PFSK-1 (cell line): Measurements from ENCODE around the gene PHLDB1.

Experiments
- FOXP2 ChIP-seq: optimal IDR thresholded peaks from 2 replicates; pipeline ENCODE3; 2011; ENCODE audit warnings: borderline replicate concordance, control low read depth, inconsistent platforms; ENCODE audit not compliant: insufficient read depth; ENCODE audit errors: extremely low read length, extremely low read depth
- POLR2AphosphoS5 ChIP-seq: IDR thresholded peaks from 2 replicates; pipeline ENCODE4 v1.6.1; 2012; ENCODE audit warnings: low read depth, mild to moderate bottlenecking, control low read depth, low read length, moderate library complexity
- SIN3A ChIP-seq: IDR thresholded peaks from 2 replicates; pipeline ENCODE4 v1.6.1; 2012; ENCODE audit warnings: mild to moderate bottlenecking, low read length, moderate library complexity, borderline replicate concordance; ENCODE audit not compliant: insufficient read depth
- TAF1 ChIP-seq: IDR thresholded peaks from 2 replicates; pipeline ENCODE4 v1.6.1; 2012; ENCODE audit warnings: low read length, control low read depth, borderline replicate concordance; ENCODE audit not compliant: insufficient read depth
- TF ChIP-seq, protein P1 (sequence below), 2 experiments: IDR thresholded peaks; 2 replicates each; pipeline versions ENCODE4 v1.6.1 to v1.8.0; 2011 to 2012; ENCODE audit warnings: low read depth in 2 of 2, low read length in 2 of 2, control low read depth in 1 of 2, inconsistent platforms in 1 of 2, mild to moderate bottlenecking in 1 of 2, moderate library complexity in 1 of 2; ENCODE audit not compliant: insufficient read depth in 1 of 2

PHLDB1 gene

DNA sequence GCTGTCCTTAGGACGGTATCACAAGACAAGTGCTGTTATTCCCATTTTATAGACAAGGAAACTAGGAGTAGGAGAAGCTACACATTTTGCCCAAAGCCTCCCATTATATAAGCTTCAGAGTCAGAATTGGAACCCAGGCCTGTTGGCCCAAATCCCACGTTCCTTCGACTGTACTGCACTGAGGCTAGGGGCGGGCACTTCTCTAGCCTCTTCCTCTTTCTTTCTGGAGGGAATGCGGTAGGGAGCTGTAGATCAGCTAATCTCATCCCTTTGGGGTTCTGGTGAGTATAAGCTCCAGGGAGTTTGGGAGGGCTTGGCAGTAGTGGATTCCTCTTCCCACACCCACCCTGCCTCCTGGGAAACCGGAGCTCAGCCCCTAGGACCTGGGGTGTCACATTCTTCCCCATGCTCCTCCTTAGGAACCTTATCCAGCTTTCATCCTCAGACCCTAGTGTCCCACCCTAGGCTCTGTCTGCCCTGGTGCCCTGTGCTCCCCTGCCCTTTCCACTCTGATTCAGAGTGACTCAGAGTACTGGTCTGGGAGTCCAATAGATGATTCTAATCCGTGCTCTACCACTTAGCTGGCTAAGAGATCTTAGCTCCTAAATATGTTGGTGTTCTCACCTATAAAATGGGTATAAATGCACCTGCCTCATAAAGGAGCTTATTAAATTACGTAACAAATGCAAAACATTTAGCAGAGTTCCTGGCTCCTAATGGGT, 29.3 kb downstream of the PHLDB1 start:
- TF ChIP-seq FOXP2 (no peak), SIN3A (no peak), TAF1 (no peak), POLR2AphosphoS5 (no peak)
- TF ChIP-seq, protein P1, sequence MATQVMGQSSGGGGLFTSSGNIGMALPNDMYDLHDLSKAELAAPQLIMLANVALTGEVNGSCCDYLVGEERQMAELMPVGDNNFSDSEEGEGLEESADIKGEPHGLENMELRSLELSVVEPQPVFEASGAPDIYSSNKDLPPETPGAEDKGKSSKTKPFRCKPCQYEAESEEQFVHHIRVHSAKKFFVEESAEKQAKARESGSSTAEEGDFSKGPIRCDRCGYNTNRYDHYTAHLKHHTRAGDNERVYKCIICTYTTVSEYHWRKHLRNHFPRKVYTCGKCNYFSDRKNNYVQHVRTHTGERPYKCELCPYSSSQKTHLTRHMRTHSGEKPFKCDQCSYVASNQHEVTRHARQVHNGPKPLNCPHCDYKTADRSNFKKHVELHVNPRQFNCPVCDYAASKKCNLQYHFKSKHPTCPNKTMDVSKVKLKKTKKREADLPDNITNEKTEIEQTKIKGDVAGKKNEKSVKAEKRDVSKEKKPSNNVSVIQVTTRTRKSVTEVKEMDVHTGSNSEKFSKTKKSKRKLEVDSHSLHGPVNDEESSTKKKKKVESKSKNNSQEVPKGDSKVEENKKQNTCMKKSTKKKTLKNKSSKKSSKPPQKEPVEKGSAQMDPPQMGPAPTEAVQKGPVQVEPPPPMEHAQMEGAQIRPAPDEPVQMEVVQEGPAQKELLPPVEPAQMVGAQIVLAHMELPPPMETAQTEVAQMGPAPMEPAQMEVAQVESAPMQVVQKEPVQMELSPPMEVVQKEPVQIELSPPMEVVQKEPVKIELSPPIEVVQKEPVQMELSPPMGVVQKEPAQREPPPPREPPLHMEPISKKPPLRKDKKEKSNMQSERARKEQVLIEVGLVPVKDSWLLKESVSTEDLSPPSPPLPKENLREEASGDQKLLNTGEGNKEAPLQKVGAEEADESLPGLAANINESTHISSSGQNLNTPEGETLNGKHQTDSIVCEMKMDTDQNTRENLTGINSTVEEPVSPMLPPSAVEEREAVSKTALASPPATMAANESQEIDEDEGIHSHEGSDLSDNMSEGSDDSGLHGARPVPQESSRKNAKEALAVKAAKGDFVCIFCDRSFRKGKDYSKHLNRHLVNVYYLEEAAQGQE (IDR thresholded peaks at IDR 0.05; ENCODE audit: insufficient read depth in 1 of 2, low read depth in 2 of 2, low read length in 2 of 2), result no peak

DNA sequence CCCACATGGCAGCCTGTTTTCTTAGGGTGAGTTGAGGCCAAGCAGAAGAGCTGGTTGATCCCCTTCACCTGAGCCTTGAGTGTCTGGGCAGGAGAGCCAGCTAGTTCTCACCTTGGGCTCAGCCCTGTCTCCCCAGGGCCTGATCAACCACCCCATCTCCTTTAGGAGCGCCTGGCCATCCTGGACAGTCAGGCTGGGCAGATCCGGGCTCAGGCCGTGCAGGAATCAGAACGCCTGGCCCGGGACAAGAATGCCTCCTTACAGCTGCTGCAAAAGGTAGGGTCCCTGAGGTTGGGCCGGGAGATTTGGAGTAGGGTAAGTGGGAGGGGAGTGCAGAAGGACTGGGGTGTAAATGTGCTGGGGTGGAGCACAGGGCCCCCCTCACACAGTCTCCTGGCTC, 31.3 kb downstream of the PHLDB1 start:
- no peak for TF ChIP-seq FOXP2
- TF ChIP-seq, protein P1 (IDR thresholded peaks at IDR 0.05; ENCODE audit: insufficient read depth in 1 of 2, low read depth in 2 of 2, low read length in 2 of 2), result no peak

DNA sequence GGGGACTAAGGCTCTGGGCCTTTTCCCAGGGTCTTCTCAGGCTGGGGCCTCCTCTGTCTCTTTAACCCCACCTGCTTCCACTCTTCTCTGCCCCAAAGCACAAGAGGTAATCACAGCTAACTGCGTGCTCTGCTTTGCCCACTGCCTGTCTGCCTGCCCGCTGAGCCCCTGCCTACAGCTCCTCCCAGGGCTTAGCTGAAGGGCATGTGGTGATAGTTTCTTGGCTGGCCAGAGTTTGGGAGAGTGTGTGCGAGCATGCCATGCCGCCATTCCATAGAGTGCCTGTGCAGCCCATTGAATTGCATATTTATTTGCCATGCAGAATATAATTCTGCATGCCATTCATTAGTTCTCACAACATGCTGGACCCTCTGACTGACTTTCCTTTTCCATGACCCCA, 32.5 kb downstream of the PHLDB1 start:
- TF ChIP-seq, protein P1 (IDR thresholded peaks at IDR 0.05; ENCODE audit: insufficient read depth in 1 of 2, low read depth in 2 of 2, low read length in 2 of 2), result no peak
- TF ChIP-seq TAF1 (no peak), SIN3A (no peak), FOXP2 (no peak), POLR2AphosphoS5 (no peak)

DNA sequence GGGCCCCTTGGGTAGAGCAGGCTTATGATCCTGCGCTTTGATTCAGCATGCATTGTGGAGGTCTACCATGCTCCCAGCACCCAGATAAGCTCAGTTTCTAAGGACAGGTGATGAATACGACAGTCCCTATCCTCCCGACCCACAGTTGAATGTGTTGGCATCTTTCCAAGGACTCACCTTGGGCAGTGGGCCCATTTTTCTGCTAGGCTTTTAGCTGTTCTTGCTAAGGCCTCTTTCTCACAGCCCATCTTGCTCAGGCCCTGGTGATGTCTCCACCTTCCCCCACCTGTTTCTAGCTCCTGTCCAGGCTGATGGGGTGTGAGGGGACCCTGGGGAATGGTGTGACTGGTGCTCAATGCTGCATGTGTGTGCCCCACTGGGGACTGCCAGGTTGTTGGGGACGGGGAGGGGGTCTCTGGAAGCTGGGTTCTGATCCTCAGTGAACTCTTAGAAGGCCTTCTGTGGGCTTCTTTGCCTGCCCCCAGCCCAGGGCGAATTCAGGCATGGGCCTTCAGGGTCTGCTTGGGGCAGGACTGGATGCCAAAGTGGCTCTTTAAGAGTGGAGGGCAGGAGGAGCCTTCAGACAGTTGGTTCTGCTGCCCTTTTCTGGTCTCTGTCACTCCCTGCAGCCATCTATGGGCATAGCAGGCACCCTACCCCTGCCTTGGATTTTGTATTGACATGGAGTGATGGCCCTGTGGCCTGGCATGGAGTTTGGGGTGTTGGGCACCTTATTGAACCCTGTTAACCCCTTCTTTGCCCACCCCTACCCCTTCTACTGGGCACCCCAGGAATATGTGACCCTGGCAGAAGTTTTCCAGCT, 33.1 kb downstream of the PHLDB1 start:
- TF ChIP-seq, protein P1 (IDR thresholded peaks at IDR 0.05; ENCODE audit: insufficient read depth in 1 of 2, low read depth in 2 of 2, low read length in 2 of 2), result no peak
- TF ChIP-seq SIN3A (no peak), POLR2AphosphoS5 (no peak), TAF1 (no peak), FOXP2 (no peak)
